Aorta (tissue), 5 donors: Measurements from ENCODE around the gene C16orf46. TPM values are rescaled to one million over a fixed set of nuclear protein-coding genes. Genes with fewer than 3 reads are reported as not detected.
"Not testable (repeated sequence)": the region's sequence is repeated elsewhere in the genome, so short reads cannot be mapped to it uniquely, and the experiment has no call there.

Experiments
- ATAC-seq: fragments of 200-7000 bp; cut with Tn5 transposase; one replicate; pipeline ENCODE4 v1.9.1; 2022; ENCODE audit warnings: moderate library complexity; ENCODE audit not compliant: low FRiP score
- DNase-seq, 2 donors: peaks; one replicate each; pipeline ENCODE4 v3.0.0-alpha.2; 2020
- H3K27ac ChIP-seq, 2 donors: one replicate each; pipeline ENCODE4 v1.5.1; 2013; ENCODE audit warnings: low read length in 2 of 2, mild to moderate bottlenecking in 2 of 2, moderate library complexity in 2 of 2, control low read depth in 1 of 2, inconsistent platforms in 1 of 2, low read depth in 1 of 2
- H3K27me3 ChIP-seq, 2 donors: one replicate each; pipeline ENCODE4 v1.6.1; 2013; ENCODE audit warnings: control low read depth in 1 of 2, low read length in 1 of 2, mild to moderate bottlenecking in 1 of 2, moderate library complexity in 1 of 2; ENCODE audit not compliant: insufficient read depth in 2 of 2, control insufficient read depth in 1 of 2
- H3K36me3 ChIP-seq, 2 donors: one replicate each; pipeline ENCODE4 v1.6.1; 2013; ENCODE audit warnings: control low read depth in 1 of 2, low read length in 1 of 2, mild to moderate bottlenecking in 1 of 2; ENCODE audit not compliant: insufficient read depth in 2 of 2, control insufficient read depth in 1 of 2
- H3K4me1 ChIP-seq, 2 donors: one replicate each; pipeline ENCODE4 v1.6.1; 2013; ENCODE audit warnings: low read length in 2 of 2, control low read depth in 1 of 2, mild to moderate bottlenecking in 1 of 2, moderate library complexity in 1 of 2; ENCODE audit not compliant: insufficient read depth in 2 of 2, control insufficient read depth in 1 of 2
- H3K4me3 ChIP-seq, 2 donors: one replicate each; pipeline ENCODE4 v1.5.1; 2013; ENCODE audit warnings: low read length in 2 of 2, control low read depth in 1 of 2, mild to moderate bottlenecking in 1 of 2
- H3K9me3 ChIP-seq: one replicate; pipeline ENCODE4 v1.6.1; 2013; ENCODE audit warnings: mild to moderate bottlenecking, low read length; ENCODE audit not compliant: control insufficient read depth
- WGBS, 2 donors: extraction: QIAGEN DNeasy Blood & Tissue Kit; methylation state at CpG; one replicate each; pipeline ENCODE4 v1.1.7; 2013; 5-methylcytosine and 5-hydroxymethylcytosine counted together
- intact Hi-C, 2 donors: fragments of 100-400 bp; cut with DNase I; formaldehyde crosslinking; loops; one replicate each; pipeline versions ENCODE4 v1.14.2 to v1.15.0; 2022
- long read RNA-seq, 2 donors: library from polyadenylated mRNA; unstranded; transcript quantifications; one replicate each; pipeline ENCODE4 v2.0.0, GENCODE V29; 2020 to 2021
- polyA plus RNA-seq, 2 donors: library from polyadenylated mRNA; stranded (reverse); fragments of 200-250 nt; gene quantifications; one replicate each; pipeline ENCODE4 v1.2.3, GENCODE V29; 2013
- total RNA-seq, 2 donors: library from RNA; stranded (reverse); fragmentation: NEBNext Ultra II Directional; extraction: Animal tissue kit (Norgen Biotek cat#: 25700); gene quantifications; one replicate each; pipeline ENCODE4 v1.2.1, GENCODE V29; 2021
- donor health status: healthy with polysubstance abuse.
- donor health status: Bipolar disorder and iron deficiency.
- donor health status: DM: no; HTN: no; CAD: no.
- donor health status: DM: no; HTN: no; CAD: no.
- donor health status: DM: yes; HTN: yes; CAD: no.

C16orf46 gene
- total RNA-seq (under 1 TPM; 0.24 to 0.49 TPM), polyA plus RNA-seq (under 1 TPM; 0.33 to 0.38 TPM)
- long read RNA-seq, donor 1, result 0 reads
- long read RNA-seq, donor 2, result 0 reads

- no peaks in the 10 kb centered on the region for H3K27me3 ChIP-seq
- 10 to 11% methylated on average over 56 to 59 of the region's 59 CpGs for WGBS, 2 donors
- H3K4me1 ChIP-seq, result no peaks in the 10 kb centered on the region
- peak; percentile 100 for ATAC-seq
- no peaks in the 10 kb centered on the region for H3K9me3 ChIP-seq
- peak within 1 kb of the TSS; percentile 64 to 97 for H3K27ac ChIP-seq
- peak; percentile 98 to 100 for DNase-seq
- intact Hi-C loops, result loop anchor here (1.0 to 5.0 kb wide), 3 partner anchors 19 to 70 kb away; partner anchors contain the start of genes ATMIN (in 2 of the 2), CENPN (in 1 of the 2) and GCSH (in 1 of the 2)
- H3K36me3 ChIP-seq, result no peaks in the 10 kb centered on the region
- H3K4me3 ChIP-seq, result peak within 1 kb of the TSS; percentile 57 to 78
Measured at GRCh38 chr16:81077076-81077940, at the start of gene C16orf46. C16orf46 (minus strand) TSS chr16:81077238; CDS start chr16:81063955, 13,283 bp downstream.

GRCh38 chr16:81123092-81123852 lies 46.2 kb upstream of the C16orf46 start:
- no peaks in the 10 kb centered on the region for H3K27me3 ChIP-seq
- no peak overlapping the region for H3K4me3 ChIP-seq
- DNase-seq, result no peak
- no peak overlapping the region for H3K27ac ChIP-seq
- no peaks in the 10 kb centered on the region for H3K4me1 ChIP-seq
- ATAC-seq, result no peak
- 82 to 86% methylated on average over 17 of the region's 17 CpGs for WGBS, 2 donors
- intact Hi-C loops, result no loop called here
- no peaks in the 10 kb centered on the region for H3K9me3 ChIP-seq
- H3K36me3 ChIP-seq, result no peaks in the 10 kb centered on the region

- 86% methylated on average over 16 of the region's 16 CpGs for WGBS, 2 donors
- no peak overlapping the region for H3K4me3 ChIP-seq
- ATAC-seq (peak; percentile 13), DNase-seq (no peak)
- no peaks in the 10 kb centered on the region for H3K9me3 ChIP-seq
- H3K27ac ChIP-seq, result no peak overlapping the region
- no peaks in the 10 kb centered on the region for H3K4me1 ChIP-seq
- H3K27me3 ChIP-seq, result no peaks in the 10 kb centered on the region
- H3K36me3 ChIP-seq, result no peaks in the 10 kb centered on the region
- intact Hi-C loops, result no loop called here
Measured at GRCh38 chr16:81121474-81121990, 44.5 kb upstream of the C16orf46 start.

GRCh38 chr16:81117436-81117835 lies 40.4 kb upstream of the C16orf46 start:
- Histone ChIP-seq H3K27me3 (no peaks in the 10 kb centered on the region), H3K4me1 (no peaks in the 10 kb centered on the region), H3K36me3 (no peaks in the 10 kb centered on the region), H3K27ac (no peak overlapping the region), H3K4me3 (no peak overlapping the region), H3K9me3 (no peaks in the 10 kb centered on the region)
- DNase-seq (no peak), ATAC-seq (no peak)
- intact Hi-C loops, result no loop called here
- WGBS, 2 donors, result 63 to 64% methylated on average over 11 of the region's 11 CpGs

GRCh38 chr16:81116285-81116684 lies 39.2 kb upstream of the C16orf46 start:
- WGBS, 2 donors, result 80 to 87% methylated on average over 9 of the region's 9 CpGs
- H3K36me3 ChIP-seq, result no peaks in the 10 kb centered on the region
- no peaks in the 10 kb centered on the region for H3K4me1 ChIP-seq
- DNase-seq, result no peak
- no peaks in the 10 kb centered on the region for H3K27me3 ChIP-seq
- H3K27ac ChIP-seq, result no peak overlapping the region
- ATAC-seq, result no peak
- intact Hi-C loops, result no loop called here
- H3K4me3 ChIP-seq, result no peak overlapping the region
- H3K9me3 ChIP-seq, result no peaks in the 10 kb centered on the region

- no peak for DNase-seq
- Histone ChIP-seq H3K36me3 (no peaks in the 10 kb centered on the region), H3K4me3 (no peak overlapping the region), H3K27ac (no peak overlapping the region), H3K27me3 (no peaks in the 10 kb centered on the region), H3K4me1 (no peaks in the 10 kb centered on the region), H3K9me3 (no peaks in the 10 kb centered on the region)
- intact Hi-C loops, result no loop called here
- ATAC-seq, result no peak
- 90 to 95% methylated on average over 4 of the region's 4 CpGs for WGBS, 2 donors
Measured at GRCh38 chr16:81112453-81112852, 35.4 kb upstream of the C16orf46 start.

- ATAC-seq, H3K4me3 ChIP-seq, DNase-seq, H3K27ac ChIP-seq, intact Hi-C loops, H3K27me3 ChIP-seq, H3K4me1 ChIP-seq, H3K9me3 ChIP-seq, H3K36me3 ChIP-seq: not testable (repeated sequence)
- 89 to 93% methylated on average over 6 of the region's 6 CpGs for WGBS, 2 donors
Measured at GRCh38 chr16:81109274-81109673, 32.2 kb upstream of the C16orf46 start.

GRCh38 chr16:81107511-81107910 lies 30.5 kb upstream of the C16orf46 start:
- ATAC-seq (no peak), DNase-seq (peak in 1 of 2 donors; percentile 48)
- no peaks in the 10 kb centered on the region for H3K4me1 ChIP-seq
- no peak overlapping the region for H3K4me3 ChIP-seq
- 81% methylated on average over 11 of the region's 11 CpGs for WGBS, 2 donors
- no peaks in the 10 kb centered on the region for H3K36me3 ChIP-seq
- no peak overlapping the region for H3K27ac ChIP-seq
- no peaks in the 10 kb centered on the region for H3K9me3 ChIP-seq
- intact Hi-C loops, result no loop called here
- no peaks in the 10 kb centered on the region for H3K27me3 ChIP-seq
